Mesenchymal stem cell (in vitro differentiated cells and primary cell): Measurements from ENCODE around the gene PRICKLE1.

ENCODE experiments used
- DNase-seq: peaks from one replicate; pipeline ENCODE4 v3.0.0-alpha.2; 2013
- H2AFZ ChIP-seq: one replicate; pipeline ENCODE4 v1.6.1; 2013; ENCODE audit warnings: low read depth, mild to moderate bottlenecking, control low read depth, inconsistent platforms, low read length, moderate library complexity
- H2AK5ac ChIP-seq: 2 replicates; pipeline ENCODE4 v1.6.1; 2013; ENCODE audit warnings: low read length, moderate library complexity, mild to moderate bottlenecking, inconsistent platforms; ENCODE audit not compliant: severe bottlenecking
- H2BK120ac ChIP-seq: one replicate; pipeline ENCODE4 v1.6.1; 2013; ENCODE audit warnings: low read depth, mild to moderate bottlenecking, inconsistent platforms, low read length, moderate library complexity
- H2BK12ac ChIP-seq, 2 experiments: one replicate each; pipeline ENCODE4 v1.6.1; 2013; ENCODE audit warnings: inconsistent platforms in 2 of 2, low read length in 2 of 2, mild to moderate bottlenecking in 2 of 2, moderate library complexity in 2 of 2, control low read depth in 1 of 2
- H2BK15ac ChIP-seq: one replicate; pipeline ENCODE4 v1.6.1; 2013; ENCODE audit warnings: mild to moderate bottlenecking, low read depth, inconsistent platforms; ENCODE audit not compliant: poor library complexity, severe bottlenecking
- H2BK5ac ChIP-seq: 2 replicates; pipeline ENCODE4 v1.6.1; 2013; ENCODE audit warnings: low read depth, mild to moderate bottlenecking, low read length, control low read depth, inconsistent platforms; ENCODE audit not compliant: poor library complexity, severe bottlenecking
- H3K14ac ChIP-seq, 2 experiments: one replicate each; pipeline ENCODE4 v1.6.1; 2013; ENCODE audit warnings: inconsistent platforms in 2 of 2, low read length in 2 of 2, control low read depth in 1 of 2, mild to moderate bottlenecking in 1 of 2, moderate library complexity in 1 of 2
- H3K18ac ChIP-seq, 2 experiments: one replicate each; pipeline ENCODE4 v1.6.1; 2013; ENCODE audit warnings: inconsistent platforms in 2 of 2, low read length in 2 of 2, control low read depth in 1 of 2, low read depth in 1 of 2, mild to moderate bottlenecking in 1 of 2
- H3K23ac ChIP-seq, 2 experiments: one replicate each; pipeline ENCODE4 v1.6.1; 2013; ENCODE audit warnings: inconsistent platforms in 2 of 2, low read length in 2 of 2, mild to moderate bottlenecking in 2 of 2, moderate library complexity in 2 of 2, control low read depth in 1 of 2
- H3K27ac ChIP-seq: 2 replicates; pipeline ENCODE4 v1.5.1; 2013; ENCODE audit warnings: mild to moderate bottlenecking, moderate library complexity, low read length, control low read depth, inconsistent platforms; ENCODE audit not compliant: poor library complexity, severe bottlenecking
- H3K27me3 ChIP-seq, 2 experiments: 2 replicates each; pipeline versions ENCODE4 v1.6.1 to v1.7.0; 2013; ENCODE audit warnings: low read length in 2 of 2, mild to moderate bottlenecking in 2 of 2, moderate library complexity in 2 of 2, control low read depth in 1 of 2, inconsistent platforms in 1 of 2; ENCODE audit not compliant: control insufficient read depth in 1 of 2, insufficient read depth in 1 of 2
- H3K36me3 ChIP-seq, 2 experiments: 2 replicates each; pipeline versions ENCODE4 v1.6.1 to v1.7.0; 2013; ENCODE audit warnings: low read length in 2 of 2, control low read depth in 1 of 2, inconsistent platforms in 1 of 2, low read depth in 1 of 2, mild to moderate bottlenecking in 1 of 2; ENCODE audit not compliant: insufficient read depth in 2 of 2, control insufficient read depth in 1 of 2
- H3K4ac ChIP-seq, 2 experiments: one replicate each; pipeline ENCODE4 v1.6.1; 2013; ENCODE audit warnings: inconsistent platforms in 2 of 2, low read length in 2 of 2, mild to moderate bottlenecking in 2 of 2, moderate library complexity in 2 of 2, control low read depth in 1 of 2, low read depth in 1 of 2
- H3K4me1 ChIP-seq: 2 replicates; pipeline ENCODE4 v1.6.1; 2013; ENCODE audit warnings: low read depth, low read length, control low read depth; ENCODE audit not compliant: control insufficient read depth, insufficient read depth
- H3K4me2 ChIP-seq: 2 replicates; pipeline ENCODE4 v1.6.1; 2013; ENCODE audit warnings: low read length, mild to moderate bottlenecking, inconsistent platforms; ENCODE audit not compliant: poor library complexity, severe bottlenecking
- H3K4me3 ChIP-seq, 2 experiments: 2 replicates each; pipeline versions ENCODE4 v1.5.1 to v1.7.0; 2013; ENCODE audit warnings: low read length in 2 of 2, mild to moderate bottlenecking in 2 of 2, control low read depth in 1 of 2, low read depth in 1 of 2; ENCODE audit not compliant: insufficient read depth in 1 of 2
- H3K79me1 ChIP-seq: replicated peaks from 2 replicates; pipeline ENCODE4 v1.6.1; 2013; ENCODE audit warnings: mild to moderate bottlenecking, control low read depth, low read length, inconsistent platforms; ENCODE audit not compliant: poor library complexity, severe bottlenecking
- H3K9ac ChIP-seq: 2 replicates; pipeline ENCODE4 v1.7.0; 2013; ENCODE audit warnings: mild to moderate bottlenecking, low read length, moderate library complexity
- H3K9me3 ChIP-seq: 2 replicates; pipeline ENCODE4 v1.7.0; 2013; ENCODE audit warnings: mild to moderate bottlenecking, low read length; ENCODE audit not compliant: control insufficient read depth
- H4K8ac ChIP-seq: one replicate; pipeline ENCODE4 v1.6.1; 2013; ENCODE audit warnings: inconsistent platforms, mild to moderate bottlenecking, low read length, moderate library complexity
- H4K91ac ChIP-seq: one replicate; pipeline ENCODE4 v1.6.1; 2013; ENCODE audit warnings: mild to moderate bottlenecking, low read length, inconsistent platforms
- WGBS: methylation state at CpG from one replicate; pipeline ENCODE4 v1.1.7; 2013; ENCODE audit warnings: mixed read lengths; 5-methylcytosine and 5-hydroxymethylcytosine counted together

Gene PRICKLE1

DNA sequence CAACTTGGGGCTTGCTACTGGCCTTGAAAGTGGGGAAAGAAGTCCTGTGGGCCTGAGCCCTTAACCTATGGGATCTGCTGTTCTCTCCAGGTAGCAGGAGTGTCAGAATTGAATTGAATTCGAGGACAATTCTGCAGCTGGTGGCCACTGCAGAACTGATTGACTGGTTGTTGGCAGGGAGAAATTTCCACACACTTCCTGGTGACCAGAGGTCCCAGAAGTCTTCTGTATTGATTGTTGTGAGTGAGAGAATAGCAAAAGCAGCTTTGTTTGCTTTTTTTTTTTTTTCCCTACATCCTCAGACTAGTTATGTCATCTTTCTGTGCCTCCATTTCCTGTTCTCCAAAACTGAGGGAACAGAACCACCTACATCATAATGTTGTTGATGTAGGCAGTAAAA is 64.1 kb downstream of the PRICKLE1 start:
- peaks cover 18% of the 10 kb centered on the region for H3K79me1 ChIP-seq
- H3K9me3 ChIP-seq = no peaks in the 10 kb centered on the region
- no peak overlapping the region for H2BK5ac ChIP-seq
- H3K23ac ChIP-seq = no peak overlapping the region
- H3K36me3 ChIP-seq = peaks cover 12 to 47% of the 10 kb centered on the region in 2 experiments
- peaks cover 5% of the 10 kb centered on the region for H3K4me1 ChIP-seq
- H2BK120ac ChIP-seq = no peak overlapping the region
- DNase-seq = no peak
- H2BK15ac ChIP-seq = no peak overlapping the region
- H4K91ac ChIP-seq = no peak overlapping the region
- H3K18ac ChIP-seq = no peak overlapping the region
- WGBS = 94% methylated on average over 1 of the region's 1 CpG
- H2AK5ac ChIP-seq = no peak overlapping the region
- no peak overlapping the region for H3K4ac ChIP-seq
- no peak overlapping the region for H3K27ac ChIP-seq
- H2BK12ac ChIP-seq = no peak overlapping the region
- H3K14ac ChIP-seq = no peak overlapping the region
- no peak overlapping the region for H3K4me3 ChIP-seq
- H3K9ac ChIP-seq = no peak overlapping the region
- no peak overlapping the region for H3K4me2 ChIP-seq
- no peaks in the 10 kb centered on the region for H3K27me3 ChIP-seq
- H2AFZ ChIP-seq = no peak overlapping the region
- H4K8ac ChIP-seq = no peak overlapping the region

DNA sequence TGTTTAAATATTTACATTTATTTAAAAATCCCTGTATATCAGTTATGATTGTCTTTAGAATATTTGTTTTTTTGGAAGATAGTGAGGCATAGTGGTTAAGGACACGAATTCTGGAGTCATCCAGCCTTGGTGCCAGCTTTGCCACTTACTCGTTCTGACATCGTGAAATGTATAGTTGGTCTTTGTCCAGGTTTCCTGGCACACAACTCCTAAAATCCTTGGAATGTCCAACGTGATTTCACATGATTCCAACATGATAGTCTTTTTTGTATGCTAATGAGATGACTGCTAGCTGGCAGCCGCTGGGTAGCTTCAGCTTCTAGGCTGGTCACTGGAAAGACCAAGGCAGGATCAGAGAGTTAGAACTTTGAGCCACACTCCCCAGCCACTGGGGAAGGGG is 64.8 kb downstream of the PRICKLE1 start:
- Histone ChIP-seq H3K27me3 (no peaks in the 10 kb centered on the region), H4K8ac (no peak overlapping the region), H3K4ac (no peak overlapping the region), H3K4me2 (no peak overlapping the region), H3K36me3 (peaks cover 12 to 54% of the 10 kb centered on the region in 2 experiments), H3K23ac (no peak overlapping the region), H2BK12ac (no peak overlapping the region), H2BK15ac (no peak overlapping the region), H3K14ac (no peak overlapping the region), H2AFZ (no peak overlapping the region), H3K79me1 (peaks cover 19% of the 10 kb centered on the region), H2AK5ac (no peak overlapping the region), H3K9me3 (no peaks in the 10 kb centered on the region), H3K4me1 (peaks cover 5% of the 10 kb centered on the region), H3K9ac (no peak overlapping the region), H2BK120ac (no peak overlapping the region), H3K18ac (no peak overlapping the region), H2BK5ac (no peak overlapping the region), H3K4me3 (no peak overlapping the region), H4K91ac (no peak overlapping the region), H3K27ac (no peak overlapping the region)
- 88% methylated on average over 5 of the region's 5 CpGs for WGBS
- DNase-seq = no peak

DNA sequence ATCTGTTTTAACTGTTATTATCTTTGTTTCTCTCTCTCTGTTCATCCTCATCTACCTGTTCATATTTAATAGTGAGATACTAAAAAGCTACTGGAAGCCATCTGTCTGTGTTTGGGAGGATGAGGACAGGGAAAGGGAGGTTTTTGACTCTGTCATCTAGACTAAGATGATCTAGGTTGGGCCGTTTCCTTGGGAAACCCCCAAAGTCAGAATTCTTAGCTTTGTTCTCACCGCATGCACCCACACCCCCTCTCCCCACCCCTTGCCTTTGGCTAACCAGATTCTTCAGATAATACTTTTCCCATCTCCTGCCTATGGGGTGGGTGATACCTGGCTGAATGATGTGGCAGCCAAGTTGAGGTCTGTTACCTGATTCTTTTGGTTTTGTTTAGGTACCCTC is 73.0 kb downstream of the PRICKLE1 start:
- no peak overlapping the region for H4K91ac ChIP-seq
- H2BK5ac ChIP-seq = no peak overlapping the region
- H3K18ac ChIP-seq = no peak overlapping the region
- no peak overlapping the region for H2BK12ac ChIP-seq
- no peak overlapping the region for H3K4me3 ChIP-seq
- no peak overlapping the region for H3K9ac ChIP-seq
- no peak overlapping the region for H4K8ac ChIP-seq
- no peak overlapping the region for H3K23ac ChIP-seq
- no peak overlapping the region for H2BK15ac ChIP-seq
- H3K36me3 ChIP-seq = peaks cover 8 to 44% of the 10 kb centered on the region in 2 experiments
- H2BK120ac ChIP-seq = no peak overlapping the region
- peaks cover 8% of the 10 kb centered on the region for H3K9me3 ChIP-seq
- H2AK5ac ChIP-seq = no peak overlapping the region
- no CpG with 5 or more reads among the region's 2 CpGs for WGBS
- DNase-seq = no peak
- no peaks in the 10 kb centered on the region for H3K4me1 ChIP-seq
- H3K4ac ChIP-seq = no peak overlapping the region
- H3K4me2 ChIP-seq = no peak overlapping the region
- peaks cover 23% of the 10 kb centered on the region for H3K79me1 ChIP-seq
- no peaks in the 10 kb centered on the region for H3K27me3 ChIP-seq
- H3K27ac ChIP-seq = no peak overlapping the region
- no peak overlapping the region for H3K14ac ChIP-seq
- H2AFZ ChIP-seq = no peak overlapping the region

DNA sequence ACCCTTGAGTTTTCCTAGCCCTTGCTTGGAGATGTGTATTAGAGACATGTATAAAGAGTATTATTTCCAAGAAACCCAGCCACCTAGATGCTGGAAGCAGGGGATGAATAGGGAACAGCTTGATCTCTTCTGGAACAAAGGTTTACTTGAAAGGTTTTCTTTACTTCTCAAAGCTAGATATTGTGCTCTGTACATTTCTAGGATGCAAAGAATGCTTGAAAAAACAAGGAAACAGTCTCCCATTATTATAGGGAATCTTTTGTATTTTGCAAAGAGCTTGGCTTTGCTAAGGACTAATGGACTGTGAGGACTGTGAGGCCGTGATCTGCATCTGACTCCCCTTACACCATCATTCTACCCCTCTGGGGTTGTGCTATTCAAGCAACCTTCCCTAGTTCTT is 77.9 kb downstream of the PRICKLE1 start:
- peaks cover 5% of the 10 kb centered on the region for H3K9me3 ChIP-seq
- no peak for DNase-seq
- no peak overlapping the region for H2BK12ac ChIP-seq
- H4K8ac ChIP-seq = no peak overlapping the region
- H3K18ac ChIP-seq = no peak overlapping the region
- no peak overlapping the region for H3K4me3 ChIP-seq
- no peak overlapping the region for H3K27ac ChIP-seq
- no peak overlapping the region for H3K4me2 ChIP-seq
- no peak overlapping the region for H3K14ac ChIP-seq
- peaks cover 3 to 34% of the 10 kb centered on the region in 2 experiments for H3K36me3 ChIP-seq
- H2BK5ac ChIP-seq = no peak overlapping the region
- no peak overlapping the region for H3K4ac ChIP-seq
- H2BK120ac ChIP-seq = no peak overlapping the region
- 63% methylated on average over 1 of the region's 1 CpG for WGBS
- H4K91ac ChIP-seq = no peak overlapping the region
- H2AK5ac ChIP-seq = no peak overlapping the region
- H3K27me3 ChIP-seq = no peaks in the 10 kb centered on the region
- no peak overlapping the region for H2AFZ ChIP-seq
- peaks cover 9% of the 10 kb centered on the region for H3K79me1 ChIP-seq
- no peak overlapping the region for H3K9ac ChIP-seq
- H3K4me1 ChIP-seq = no peaks in the 10 kb centered on the region
- no peak overlapping the region for H3K23ac ChIP-seq
- no peak overlapping the region for H2BK15ac ChIP-seq
